Measurements from ENCODE around the gene TJP3. TPM values are rescaled to one million over a fixed set of nuclear protein-coding genes. Genes with fewer than 3 reads are reported as not detected.
A peak's percentile ranks its signal among the peaks of the same experiment; 100 is the strongest.

Gene TJP3
- total RNA-seq, 3 donors from 2014 or later (not counting 1 experiment from before 2014, with no cell fraction given), result 1.1 to 2.9 (median 1.3) TPM

GRCh38 chr19:3792114-3792513 is 83.9 kb downstream of the TJP3 start:
- H3K9me3 ChIP-seq (ENCODE audit: control insufficient read depth, insufficient read depth, low read length), result peaks cover 10% of the 10 kb centered on the region
- peaks cover 3 to 7% of the 10 kb centered on the region in 2 donors for H3K9me3 Mint-ChIP-seq
- H3K27me3 ChIP-seq (ENCODE audit: control insufficient read depth, insufficient read depth, low read length), result no peaks in the 10 kb centered on the region
- intact Hi-C loops (cut with micrococcal nuclease), result no loop called here
- H3K27ac ChIP-seq (ENCODE audit: low read length), result no peak overlapping the region
- no peak for TF ChIP-seq CTCF (IDR thresholded peaks at IDR 0.05)
- ATAC-seq (no peak), DNase-seq (no peak)
- peak overlapping the region in 1 of 2 donors; percentile 36 for H3K27ac Mint-ChIP-seq
- H3K36me3 ChIP-seq (ENCODE audit: control insufficient read depth, insufficient read depth, low read length), result no peaks in the 10 kb centered on the region
- no peak overlapping the region for H3K4me3 Mint-ChIP-seq
- H3K4me1 Mint-ChIP-seq, result peaks cover 50 to 63% of the 10 kb centered on the region in 2 donors
- no peak overlapping the region for H3K4me3 ChIP-seq (ENCODE audit: low read length)
- no peaks in the 10 kb centered on the region for H3K36me3 Mint-ChIP-seq
- WGBS (ENCODE audit: insufficient coverage), result 97% methylated on average over 2 of the region's 3 CpGs
- H3K27me3 Mint-ChIP-seq (ENCODE audit: low read depth in 2 of 2), result no peaks in the 10 kb centered on the region
- H3K4me1 ChIP-seq (ENCODE audit: control insufficient read depth, insufficient read depth, low read length), result peaks cover 62% of the 10 kb centered on the region

- WGBS (ENCODE audit: insufficient coverage), result 95% methylated on average over 3 of the region's 3 CpGs
- peaks cover 3 to 7% of the 10 kb centered on the region in 2 donors for H3K9me3 Mint-ChIP-seq
- H3K4me3 ChIP-seq (ENCODE audit: low read length), result no peak overlapping the region
- intact Hi-C loops (cut with micrococcal nuclease), result no loop called here
- DNase-seq, result no peak
- H3K27ac ChIP-seq (ENCODE audit: low read length), result no peak overlapping the region
- H3K36me3 Mint-ChIP-seq, result peaks cover 8% of the 10 kb centered on the region
- peaks cover 10% of the 10 kb centered on the region for H3K9me3 ChIP-seq (ENCODE audit: control insufficient read depth, insufficient read depth, low read length)
- TF ChIP-seq CTCF (IDR thresholded peaks at IDR 0.05), result no peak
- no peaks in the 10 kb centered on the region for H3K27me3 ChIP-seq (ENCODE audit: control insufficient read depth, insufficient read depth, low read length)
- peak overlapping the region; percentile 55 for H3K4me3 Mint-ChIP-seq
- H3K4me1 ChIP-seq (ENCODE audit: control insufficient read depth, insufficient read depth, low read length), result peaks cover 62% of the 10 kb centered on the region
- no peaks in the 10 kb centered on the region for H3K27me3 Mint-ChIP-seq (ENCODE audit: low read depth in 2 of 2)
- peaks cover 54 to 61% of the 10 kb centered on the region in 2 donors for H3K4me1 Mint-ChIP-seq
- peak overlapping the region; percentile 12 to 43 for H3K27ac Mint-ChIP-seq
- no peak for ATAC-seq
- H3K36me3 ChIP-seq (ENCODE audit: control insufficient read depth, insufficient read depth, low read length), result no peaks in the 10 kb centered on the region
Observed at GRCh38 chr19:3793799-3794198, 85.6 kb downstream of the TJP3 start.

GRCh38 chr19:3796358-3796757 is 88.2 kb downstream of the TJP3 start:
- peak overlapping the region; percentile 7 for H3K27ac ChIP-seq (ENCODE audit: low read length)
- no peak overlapping the region for H3K4me3 ChIP-seq (ENCODE audit: low read length)
- Mint-ChIP-seq H3K4me1 (peaks cover 47 to 57% of the 10 kb centered on the region in 2 donors), H3K27me3 (ENCODE audit: low read depth in 2 of 2) (no peaks in the 10 kb centered on the region), H3K9me3 (peaks cover 3 to 7% of the 10 kb centered on the region in 2 donors), H3K4me3 (no peak overlapping the region), H3K36me3 (peaks cover 8% of the 10 kb centered on the region), H3K27ac (peak overlapping the region; percentile 60 to 89)
- H3K27me3 ChIP-seq (ENCODE audit: control insufficient read depth, insufficient read depth, low read length), result no peaks in the 10 kb centered on the region
- H3K9me3 ChIP-seq (ENCODE audit: control insufficient read depth, insufficient read depth, low read length), result peaks cover 7% of the 10 kb centered on the region
- H3K4me1 ChIP-seq (ENCODE audit: control insufficient read depth, insufficient read depth, low read length), result peaks cover 62% of the 10 kb centered on the region
- H3K36me3 ChIP-seq (ENCODE audit: control insufficient read depth, insufficient read depth, low read length), result no peaks in the 10 kb centered on the region
- ATAC-seq, result no peak
- no peak for TF ChIP-seq CTCF (IDR thresholded peaks at IDR 0.05)
- intact Hi-C loops (cut with micrococcal nuclease), result no loop called here
- 100% methylated on average over 1 of the region's 2 CpGs for WGBS (ENCODE audit: insufficient coverage)
- no peak for DNase-seq

GRCh38 chr19:3798137-3798536 is 90.0 kb downstream of the TJP3 start:
- ATAC-seq (peak; percentile 68 to 89 (median 81)), DNase-seq (peak in 1 of 2 donors; percentile 77)
- Histone ChIP-seq H3K36me3 (ENCODE audit: control insufficient read depth, insufficient read depth, low read length) (no peaks in the 10 kb centered on the region), H3K9me3 (ENCODE audit: control insufficient read depth, insufficient read depth, low read length) (peaks cover 7% of the 10 kb centered on the region), H3K27ac (ENCODE audit: low read length) (peak overlapping the region; percentile 75), H3K4me3 (ENCODE audit: low read length) (no peak overlapping the region), H3K27me3 (ENCODE audit: control insufficient read depth, insufficient read depth, low read length) (no peaks in the 10 kb centered on the region), H3K4me1 (ENCODE audit: control insufficient read depth, insufficient read depth, low read length) (peaks cover 63% of the 10 kb centered on the region)
- no peaks in the 10 kb centered on the region for H3K27me3 Mint-ChIP-seq (ENCODE audit: low read depth in 2 of 2)
- WGBS (ENCODE audit: insufficient coverage), result 8% methylated on average over 6 of the region's 6 CpGs
- intact Hi-C loops (cut with micrococcal nuclease), result loop anchor here (1.0 to 2.0 kb wide), 2 partner anchors 9 to 13 kb away; no protein-coding TSS in a partner anchor
- peaks cover 3 to 5% of the 10 kb centered on the region in 2 donors for H3K9me3 Mint-ChIP-seq
- H3K4me3 Mint-ChIP-seq, result peak overlapping the region; percentile 65
- TF ChIP-seq CTCF (IDR thresholded peaks at IDR 0.05), result no peak
- H3K36me3 Mint-ChIP-seq, result peaks cover 8% of the 10 kb centered on the region
- H3K27ac Mint-ChIP-seq, result peak overlapping the region; percentile 77 to 89
- H3K4me1 Mint-ChIP-seq, result peaks cover 38 to 60% of the 10 kb centered on the region in 2 donors
